ENCODE data around the gene FAM9C.

FAM9C gene

DNA sequence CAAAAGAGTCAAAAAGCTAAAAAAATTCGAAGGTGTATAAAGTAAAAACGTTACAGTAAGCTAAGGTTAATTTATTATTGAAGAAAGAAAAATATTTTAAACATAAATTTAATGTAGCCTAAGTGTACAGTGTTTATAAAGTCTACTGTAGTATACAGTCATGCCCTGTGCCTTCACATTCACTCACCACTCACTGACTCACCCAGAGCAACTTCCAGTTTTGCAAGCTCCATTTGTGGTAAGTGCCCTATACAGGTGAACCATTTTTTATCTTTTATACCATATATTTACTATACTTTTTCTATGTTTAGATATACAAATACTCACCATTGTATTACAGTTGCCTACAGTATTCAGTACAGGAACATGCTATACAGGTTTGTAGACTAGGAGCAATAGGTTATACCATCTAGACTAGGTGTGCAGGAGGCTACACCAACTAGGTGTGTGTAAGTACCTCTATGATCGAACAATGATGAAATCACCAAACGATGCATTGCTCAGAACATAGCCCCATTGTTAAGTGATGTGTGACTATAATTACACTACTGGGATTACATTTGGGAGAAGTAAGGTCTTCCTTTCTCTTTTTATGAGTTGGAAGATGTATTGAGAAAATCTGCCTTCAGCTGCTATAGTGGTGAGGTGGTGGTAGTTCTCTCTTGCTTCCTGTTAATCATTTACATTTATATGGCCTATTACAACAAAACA, 42.3 kb downstream of the FAM9C start:
- DNase-seq, result no peak

DNA sequence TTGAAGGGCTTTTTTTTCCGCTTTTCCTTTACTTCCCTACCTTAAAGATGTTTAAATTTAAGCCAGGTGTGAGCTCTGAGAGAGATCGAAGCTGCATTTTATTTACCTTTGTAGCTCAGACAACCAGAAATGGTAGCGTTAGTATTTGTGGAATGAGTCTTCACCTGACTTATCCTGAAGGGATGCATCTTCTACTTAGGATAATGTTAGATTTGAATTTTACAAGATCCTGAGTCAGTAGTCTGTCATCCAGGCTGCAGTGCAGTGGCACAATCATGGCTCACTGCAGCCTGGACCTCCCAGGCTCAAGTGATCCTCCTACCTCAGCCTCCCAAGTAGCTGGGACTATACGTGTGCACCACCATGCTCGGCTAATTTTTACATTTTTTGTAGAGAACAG, 43.3 kb downstream of the FAM9C start:
- DNase-seq, result no peak

DNA sequence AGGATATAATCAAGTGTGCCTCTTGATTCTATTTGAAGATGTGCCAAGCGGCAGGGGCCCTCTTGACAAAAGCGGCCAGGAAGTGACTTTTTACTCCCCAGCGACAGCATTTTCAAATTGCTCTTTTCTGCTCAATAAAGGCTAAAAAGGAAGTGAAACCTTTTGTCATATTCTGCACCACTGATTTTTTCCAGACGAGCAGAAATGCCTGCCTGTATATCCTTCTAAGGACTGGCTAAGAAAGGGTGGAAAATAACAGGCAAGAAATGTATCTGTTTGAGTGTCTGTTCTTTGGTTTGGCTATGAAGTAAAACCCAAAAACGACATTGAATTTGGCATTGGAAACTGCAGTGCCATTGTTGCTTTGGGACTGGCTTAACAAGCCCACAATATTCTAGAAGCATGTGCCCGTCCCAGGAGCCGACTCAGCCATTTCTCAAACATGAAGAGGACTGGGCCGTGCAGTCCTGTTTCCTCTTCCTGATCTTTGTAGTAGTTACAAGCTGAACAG, 44.1 kb downstream of the FAM9C start:
- no peak for DNase-seq

DNA sequence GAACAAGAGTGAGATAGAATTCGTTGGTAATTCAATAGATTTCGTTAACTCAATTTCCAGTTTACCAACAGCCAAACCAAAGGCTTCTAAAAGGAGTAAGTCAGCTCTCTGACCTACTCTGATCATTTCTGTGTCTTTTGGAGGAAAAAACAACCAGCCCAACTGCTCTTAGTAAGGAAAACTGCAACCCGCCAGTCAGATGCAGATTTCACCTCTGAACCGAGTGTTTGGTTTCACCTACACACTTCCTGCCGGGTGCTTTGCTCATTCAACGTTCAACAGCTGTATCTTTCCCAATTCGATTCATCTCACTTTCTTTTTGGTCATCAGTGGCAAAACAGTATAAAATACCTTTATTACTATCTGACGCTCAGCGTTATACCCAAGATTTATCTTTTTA, 45.0 kb downstream of the FAM9C start:
- DNase-seq, result no peak

DNA sequence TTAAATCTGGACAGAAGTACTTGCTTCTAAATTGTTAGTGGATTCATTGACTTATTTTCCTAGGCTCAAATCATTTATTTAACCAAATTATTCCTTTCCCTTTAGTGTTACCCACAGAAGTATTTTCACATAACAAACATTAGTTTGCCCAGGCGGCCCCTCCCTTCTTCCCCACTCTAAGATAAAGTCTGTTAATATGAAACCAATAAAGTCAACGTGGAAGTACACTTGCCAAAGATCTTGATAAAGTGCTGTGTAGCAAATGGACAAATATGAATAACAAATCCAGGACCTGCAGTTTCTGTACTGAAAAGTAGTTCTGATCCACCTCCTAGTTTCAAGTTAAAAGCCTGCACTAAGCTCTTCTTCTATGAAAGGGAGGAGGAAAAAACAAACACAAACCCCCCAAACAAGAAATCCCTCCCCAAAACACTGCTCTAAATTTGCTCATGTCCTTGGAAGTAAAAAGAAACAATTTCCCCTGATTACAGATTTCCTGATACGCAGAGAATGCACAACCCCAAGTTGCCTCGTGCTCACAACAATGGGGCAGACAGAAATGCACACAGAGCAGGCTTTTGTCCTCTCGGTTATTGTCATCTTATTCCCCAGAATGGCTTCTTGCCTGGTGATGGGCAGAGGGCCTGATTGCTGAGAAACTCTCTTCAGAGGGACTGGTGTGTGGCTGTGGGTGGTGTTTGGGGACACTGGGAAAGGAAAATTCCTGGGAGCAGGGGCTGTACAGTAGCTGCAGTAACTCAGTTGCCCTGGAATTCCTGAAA, 46.3 kb downstream of the FAM9C start:
- no peak for DNase-seq

DNA sequence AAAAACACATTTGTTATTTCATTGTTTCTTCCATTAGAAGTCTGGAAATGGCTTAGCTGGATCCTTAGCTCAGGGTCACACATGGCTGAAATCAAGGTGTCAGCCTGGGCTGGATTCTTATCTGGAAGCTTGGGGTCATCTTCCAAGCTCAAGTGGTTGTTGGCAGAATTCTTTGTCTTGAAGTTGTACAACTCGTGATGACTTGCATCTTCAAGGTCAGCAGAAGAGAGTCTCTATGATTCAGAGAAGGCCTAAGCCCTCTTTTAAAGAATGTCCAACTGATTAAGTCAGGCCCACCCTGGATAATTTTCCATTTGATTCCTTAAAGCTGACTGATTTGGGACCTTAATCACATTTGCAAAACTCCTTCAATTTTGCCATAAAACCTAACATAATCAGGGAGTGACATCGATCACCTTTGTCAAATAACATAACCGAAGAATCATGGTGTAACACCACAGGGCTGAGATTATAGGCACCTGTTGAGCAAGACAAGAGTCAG, 47.4 kb downstream of the FAM9C start:
- no peak for DNase-seq

DNA sequence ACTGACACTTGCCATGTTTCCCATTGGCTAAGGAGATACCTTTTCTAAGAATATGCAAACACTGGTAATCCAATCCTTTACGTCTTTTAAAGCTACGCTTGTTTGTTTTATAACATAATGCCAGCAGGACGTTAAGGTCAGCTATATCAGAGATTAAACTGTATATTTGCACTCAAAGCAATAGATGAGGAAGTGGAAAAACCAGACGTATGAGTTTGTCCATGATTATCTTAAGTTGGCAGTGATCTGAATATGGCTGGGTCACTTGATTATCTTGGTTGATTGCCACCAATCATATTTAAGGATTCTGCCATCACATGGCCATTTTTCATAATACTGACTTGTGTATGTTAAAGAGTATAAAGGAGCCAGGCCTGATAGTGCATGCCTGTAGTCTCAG, 50.1 kb downstream of the FAM9C start:
- no peak for DNase-seq

DNA sequence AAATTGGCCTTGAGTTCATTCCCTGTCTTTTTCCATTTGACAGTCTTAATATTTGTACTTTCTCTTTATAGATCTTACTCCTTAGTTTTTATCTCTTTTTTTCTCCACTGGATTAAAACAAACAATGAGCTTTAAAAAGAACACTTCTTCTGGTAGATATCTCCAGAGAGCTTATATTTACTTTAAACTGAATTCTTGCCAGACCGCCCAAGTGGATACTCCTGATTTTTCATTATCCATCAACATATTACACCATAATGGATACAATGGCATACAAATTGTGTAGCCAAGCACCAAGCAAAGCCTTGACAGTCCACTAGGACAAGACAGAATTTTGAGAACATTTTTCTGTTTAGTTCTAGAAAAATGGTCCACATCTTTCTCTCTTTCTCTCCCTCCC, 50.6 kb downstream of the FAM9C start:
- no peak for DNase-seq

DNA sequence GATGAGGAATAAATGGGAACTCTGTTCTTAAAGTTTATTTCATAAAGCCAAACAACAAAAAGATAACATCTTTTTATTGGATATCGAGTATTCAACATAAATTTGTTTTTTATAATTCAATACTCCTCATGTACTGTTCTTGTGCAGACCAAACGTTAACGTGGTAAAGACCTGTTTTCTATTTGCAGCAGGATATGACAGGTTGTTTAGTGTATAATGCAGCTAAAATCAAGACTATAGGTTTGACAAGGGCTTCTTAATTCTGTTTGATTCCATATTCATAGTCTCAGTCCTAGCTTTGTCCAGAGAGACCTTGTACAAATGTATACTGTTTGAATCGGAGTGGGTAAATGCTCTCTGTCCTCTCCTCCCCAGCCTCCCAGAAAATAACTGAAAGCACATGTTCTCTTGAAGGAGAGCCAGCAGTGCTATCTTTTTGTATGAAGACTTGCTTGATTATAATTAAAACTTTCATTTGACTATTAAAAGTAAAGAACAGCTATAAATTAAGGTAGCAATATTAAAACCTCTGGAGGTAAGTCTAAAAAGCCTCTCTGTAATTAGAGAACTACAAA, 51.8 kb downstream of the FAM9C start:
- DNase-seq, result no peak

DNA sequence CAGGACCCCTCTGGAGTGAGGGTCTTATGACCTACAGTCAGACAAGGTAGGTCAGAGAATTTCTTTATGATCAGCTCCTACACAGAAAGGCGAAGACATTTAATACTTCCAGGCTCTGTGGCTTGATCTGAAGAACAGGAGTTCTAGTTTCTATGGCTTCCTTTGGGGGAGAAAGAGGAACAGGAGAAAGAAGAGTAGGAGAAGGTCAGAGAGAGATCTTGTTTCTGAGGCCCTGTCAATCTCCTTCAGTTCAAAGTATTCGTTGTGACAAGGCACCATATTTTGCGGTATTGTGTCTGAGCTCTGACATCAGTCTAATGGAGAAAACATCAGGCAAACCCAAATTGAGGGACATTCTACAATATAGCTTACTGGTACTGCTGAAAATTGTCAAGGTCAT, 52.8 kb downstream of the FAM9C start:
- DNase-seq, result no peak

DNA sequence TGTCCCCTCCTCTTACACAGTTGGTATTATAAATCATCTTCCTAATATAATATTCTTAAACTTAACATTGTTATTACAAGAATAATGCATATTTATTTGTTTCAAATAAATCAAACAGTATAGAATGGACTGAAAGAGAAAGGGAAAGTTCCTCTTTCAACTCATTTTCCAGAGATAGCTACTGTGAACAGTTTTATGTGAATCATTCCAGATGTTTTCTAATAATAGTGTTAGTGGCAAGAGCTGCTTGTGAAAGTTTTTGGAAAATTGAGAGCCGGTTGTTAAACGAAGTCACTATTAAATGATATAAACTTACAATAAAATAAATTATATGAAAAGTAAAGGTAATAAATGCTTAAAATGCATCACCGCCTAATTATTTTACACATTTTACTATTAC, 55.0 kb downstream of the FAM9C start:
- no peak for DNase-seq

DNA sequence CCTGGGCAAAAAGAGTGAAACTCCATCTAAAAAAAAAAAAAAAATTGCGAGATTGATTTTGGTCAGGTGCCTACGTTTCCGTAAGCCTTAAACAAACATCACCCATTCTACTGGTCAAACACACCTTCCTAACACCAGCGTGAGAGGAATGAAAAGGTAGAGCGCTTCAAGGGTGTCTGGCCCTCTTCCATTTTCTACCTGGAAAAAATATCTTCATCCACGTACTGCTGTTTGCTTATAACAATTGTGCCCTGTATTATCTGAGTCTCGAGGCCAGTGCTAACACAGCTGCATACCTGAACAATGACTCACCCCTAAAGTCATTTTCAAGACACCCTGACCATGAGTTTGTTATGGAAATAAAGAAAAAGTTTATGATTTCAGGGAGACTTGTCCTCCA, 55.6 kb downstream of the FAM9C start:
- no peak for DNase-seq

DNA sequence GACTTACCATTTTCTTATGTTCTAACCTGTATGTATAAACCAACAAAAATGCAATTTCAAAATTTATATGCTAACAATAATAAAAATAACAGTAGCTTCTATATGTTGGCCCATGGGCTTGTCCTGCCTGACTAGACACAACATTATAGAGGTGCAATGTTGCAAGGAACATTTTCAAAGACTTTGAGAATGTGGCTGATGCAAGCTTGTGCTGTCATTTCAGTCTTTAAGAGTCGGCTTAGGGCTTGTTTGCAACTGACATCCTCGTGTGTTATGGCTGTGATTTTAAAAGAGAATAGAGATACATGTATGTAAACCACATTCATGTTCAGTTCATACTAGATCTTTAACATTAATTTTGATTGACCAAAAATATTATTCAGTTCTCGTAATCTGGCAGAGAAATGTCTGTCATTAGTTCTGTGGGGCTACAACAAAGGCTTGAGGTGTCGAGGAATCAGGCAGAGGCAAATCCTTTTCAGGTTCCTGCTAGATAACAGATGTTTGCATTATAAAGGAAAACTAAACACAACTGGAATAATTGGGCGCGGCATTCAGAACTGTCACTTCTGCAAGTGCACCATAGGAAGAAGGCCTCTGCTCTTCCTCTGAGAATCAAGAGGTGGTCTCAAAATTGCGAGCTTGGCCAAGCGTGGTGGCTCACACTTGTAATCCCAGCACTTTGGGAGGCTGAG, 56.4 kb downstream of the FAM9C start:
- no peak for DNase-seq

DNA sequence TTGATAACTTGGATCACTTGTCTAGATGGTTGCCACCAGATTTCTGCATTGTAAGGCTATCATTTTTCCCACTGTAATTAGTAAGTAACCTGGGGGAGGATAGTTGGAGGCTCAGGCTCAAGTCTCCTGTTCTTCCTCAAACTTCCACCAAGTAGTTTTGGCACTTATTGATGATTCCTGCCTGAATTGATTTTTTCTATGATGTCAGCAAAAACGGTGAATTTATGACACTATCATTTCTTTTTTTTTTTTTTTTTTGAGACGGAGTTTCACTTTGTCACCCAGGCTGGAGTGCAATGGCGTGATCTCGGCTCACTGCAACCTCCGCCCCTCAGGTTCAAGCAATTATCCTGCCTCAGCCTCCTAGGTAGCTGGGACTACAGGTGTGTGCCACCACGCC, 57.1 kb downstream of the FAM9C start:
- no peak for DNase-seq

DNA sequence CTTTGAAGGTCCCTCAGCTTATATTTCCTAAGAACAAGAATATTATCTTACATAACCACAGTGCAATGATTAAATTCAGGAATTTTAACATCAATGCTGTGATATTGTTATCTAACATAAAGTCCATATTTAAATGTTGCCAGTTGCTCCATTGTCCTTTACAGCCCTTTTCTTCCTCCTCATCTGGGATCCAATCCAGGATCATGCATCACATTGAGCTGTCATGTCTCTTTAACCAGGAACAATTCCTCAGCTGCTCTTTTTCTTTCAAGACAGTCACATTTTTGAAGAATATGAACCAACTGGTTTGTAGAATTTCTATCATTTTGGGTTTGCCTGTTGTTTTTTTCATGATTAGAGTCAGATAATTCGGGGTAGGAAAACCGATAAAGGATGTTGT, 57.5 kb downstream of the FAM9C start:
- no peak for DNase-seq

DNA sequence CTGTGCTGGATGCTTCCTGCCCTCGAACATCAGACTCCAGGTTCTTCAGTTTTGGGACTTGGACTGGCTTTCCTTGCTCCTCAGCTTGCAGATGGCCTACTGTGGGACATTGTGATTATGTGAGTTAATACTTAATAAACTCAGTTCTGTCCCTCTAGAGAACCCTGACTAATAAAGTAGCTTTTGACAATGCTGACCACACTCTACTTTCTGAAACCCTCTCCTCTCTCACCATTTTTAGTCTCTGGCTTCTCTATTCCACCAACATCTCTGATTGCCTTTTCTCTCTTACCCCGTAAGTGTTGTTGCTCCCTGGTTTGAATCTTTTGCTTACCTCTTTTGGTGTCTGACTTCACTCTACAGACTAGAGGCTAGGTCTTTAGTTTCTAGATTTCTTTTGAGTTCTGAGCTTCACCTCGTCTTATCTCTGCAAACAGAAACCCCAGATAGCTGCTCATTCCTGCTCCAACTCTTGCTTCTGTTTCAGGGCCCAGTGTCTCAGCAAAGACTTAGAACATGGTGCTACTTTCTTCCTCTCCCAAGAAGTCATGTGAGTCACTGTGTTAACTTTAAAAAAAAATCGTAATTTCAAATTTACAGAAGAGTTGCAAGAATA, 58.1 kb downstream of the FAM9C start:
- no peak for DNase-seq

Data from GF-D8 (cell line).